MCF 10A (cell line): Measurements from ENCODE around the gene ITPRIPL2. TPM values are rescaled to one million over a fixed set of nuclear protein-coding genes. Genes with fewer than 3 reads are reported as not detected.

Source experiments
- BruUV-seq: library from RNA; stranded (reverse); fragments of 400-500 nt; replicated peaks from 2 replicates; lab custom pipeline; 2021; lab: Mats Ljungman, UMichigan
- CTCF ChIA-PET: fragments of 300-600 bp; sonication (Branson Sonifier 250); formaldehyde crosslinking; extraction: SDS; loops from one replicate; lab custom pipeline; 2021; ENCODE audit warnings: antibody characterized with exemption, inconsistent platforms; lab: Yijun Ruan, JAX
- POLR2A ChIA-PET: fragments of 300-600, 350-650 bp; sonication (Branson Sonifier 250); formaldehyde crosslinking; extraction: SDS; loops from one replicate; lab custom pipeline; 2020; ENCODE audit warnings: antibody characterized with exemption, inconsistent platforms; lab: Yijun Ruan, JAX
- DNase-seq: peaks from one replicate; pipeline ENCODE4 v3.0.0-alpha.2; 2018; ENCODE audit not compliant: unreplicated experiment
- H3K27ac Mint-ChIP-seq: one replicate; pipeline ENCODE4 v1.8.0; 2022; ENCODE audit warnings: mild to moderate bottlenecking, low read depth, mixed read lengths; ENCODE audit not compliant: unreplicated experiment
- H3K27me3 Mint-ChIP-seq: one replicate; pipeline ENCODE4 v1.8.0; 2022; ENCODE audit warnings: mixed read lengths; ENCODE audit not compliant: insufficient read depth, unreplicated experiment
- H3K36me3 Mint-ChIP-seq: one replicate; pipeline ENCODE4 v1.8.0; 2022; ENCODE audit warnings: mild to moderate bottlenecking, moderate library complexity, mixed read lengths; ENCODE audit not compliant: insufficient read depth, unreplicated experiment
- H3K4me1 Mint-ChIP-seq: one replicate; pipeline ENCODE4 v1.8.0; 2022; ENCODE audit warnings: mixed read lengths; ENCODE audit not compliant: insufficient read depth, unreplicated experiment
- H3K4me3 Mint-ChIP-seq: one replicate; pipeline ENCODE4 v1.8.0; 2022; ENCODE audit warnings: mild to moderate bottlenecking, moderate library complexity, mixed read lengths; ENCODE audit not compliant: unreplicated experiment
- H3K9me3 Mint-ChIP-seq: one replicate; pipeline ENCODE4 v1.8.0; 2022; ENCODE audit warnings: mixed read lengths; ENCODE audit not compliant: unreplicated experiment
- CTCF ChIP-seq: fragments of 200-600 bp; IDR thresholded peaks from one replicate; pipeline ENCODE4 v1.8.0; 2022; ENCODE audit warnings: antibody characterized with exemption, mild to moderate bottlenecking; ENCODE audit not compliant: unreplicated experiment
- intact Hi-C: fragments of 100-400 bp; cut with micrococcal nuclease; formaldehyde crosslinking; loops from 2 replicates; pipeline ENCODE4 v1.14.1; 2022
- total RNA-seq: library from RNA; stranded (reverse); gene quantifications from 2 replicates; pipeline ENCODE4 v1.2.3, GENCODE V29; 2022

Gene ITPRIPL2
- total RNA-seq, 1 experiment from 2014 or later, result 49.3 TPM

GRCh38 chr16:19168371-19169081 is 54.8 kb downstream of the ITPRIPL2 start:
- Mint-ChIP-seq H3K4me3 (peak overlapping the region; percentile 14), H3K9me3 (no peaks in the 10 kb centered on the region), H3K27ac (no peak overlapping the region), H3K27me3 (peaks cover 30% of the 10 kb centered on the region), H3K4me1 (no peaks in the 10 kb centered on the region), H3K36me3 (no peaks in the 10 kb centered on the region)
- no peak for DNase-seq
- ChIA-PET CTCF (interaction anchor here (0.6 kb wide), 1 partner anchor 206 kb away, joined by 5 read pairs; no protein-coding TSS in a partner anchor), POLR2A (no interaction called here)
- intact Hi-C loops, result loop anchor here (5.0 kb wide), 1 partner anchor 334 kb away; no protein-coding TSS in a partner anchor
- BruUV-seq, result no TSS peak
- TF ChIP-seq CTCF, result no peak

- Mint-ChIP-seq H3K27me3 (peaks cover 30% of the 10 kb centered on the region), H3K9me3 (no peaks in the 10 kb centered on the region), H3K4me1 (no peaks in the 10 kb centered on the region), H3K27ac (no peak overlapping the region), H3K4me3 (peak overlapping the region; percentile 63), H3K36me3 (no peaks in the 10 kb centered on the region)
- CTCF ChIA-PET, result interaction anchor here (0.6 kb wide), 1 partner anchor 206 kb away, joined by 5 read pairs; no protein-coding TSS in a partner anchor
- intact Hi-C loops, result loop anchor here (5.0 kb wide), 1 partner anchor 333 kb away; no protein-coding TSS in a partner anchor
- POLR2A ChIA-PET, result no interaction called here
- TF ChIP-seq CTCF, result no peak
- BruUV-seq, result no TSS peak
- no peak for DNase-seq
These were observed 55.4 kb downstream of the ITPRIPL2 start for GRCh38 chr16:19169082-19169639.

GRCh38 chr16:19170043-19170655 is 56.4 kb downstream of the ITPRIPL2 start:
- Mint-ChIP-seq H3K4me3 (no peak overlapping the region), H3K4me1 (no peaks in the 10 kb centered on the region), H3K27ac (no peak overlapping the region), H3K36me3 (no peaks in the 10 kb centered on the region), H3K27me3 (peaks cover 30% of the 10 kb centered on the region), H3K9me3 (no peaks in the 10 kb centered on the region)
- POLR2A ChIA-PET, result no interaction called here
- CTCF ChIA-PET, result interaction anchor here (0.6 to 0.8 kb wide), 3 partner anchors 9 to 187 kb away, joined by 3 to 4 read pairs (median 3); partner anchors contain the start of gene TMC7
- intact Hi-C loops, result no loop called here
- BruUV-seq, result no TSS peak
- TF ChIP-seq CTCF, result no peak
- no peak for DNase-seq

Other genes starting within 250 kb of the ITPRIPL2 start
- 104 and 110 TPM in 2 replicates for gene SMG1, start 187.6 kb upstream of the ITPRIPL2 start, total RNA-seq
- 4.1 and 6.0 TPM in 2 replicates for gene TMC7, start 130.0 kb upstream of the ITPRIPL2 start, total RNA-seq
- 19.0 and 21.4 TPM in 2 replicates for gene COQ7, start 46.4 kb upstream of the ITPRIPL2 start, total RNA-seq
- gene SYT17, start 54.3 kb downstream of the ITPRIPL2 start, total RNA-seq, result not detected in 2 replicates
- not detected in 2 replicates for gene CLEC19A, start 171.8 kb downstream of the ITPRIPL2 start, total RNA-seq